Lower lobe of right lung (tissue), 2 donors: ENCODE results near the gene SLC33A1. TPM values are rescaled to one million over a fixed set of nuclear protein-coding genes. Genes with fewer than 3 reads are reported as not detected.

Source experiments
- ATAC-seq, 2 donors: fragments of 200-7000 bp; cut with Tn5 transposase; one replicate each; pipeline ENCODE4 v1.9.1; 2020 to 2022; ENCODE audit warnings: mild to moderate bottlenecking in 2 of 2, moderate library complexity in 2 of 2
- DNase-seq: peaks from one replicate; pipeline ENCODE4 v3.0.0-alpha.2; 2020
- H3K27ac ChIP-seq: fragments of 200-600 bp; one replicate; pipeline ENCODE4 v1.8.0; 2022
- H3K27me3 ChIP-seq: fragments of 200-600 bp; one replicate; pipeline ENCODE4 v1.8.0; 2022; ENCODE audit warnings: low read depth
- H3K36me3 ChIP-seq: fragments of 200-600 bp; one replicate; pipeline ENCODE4 v1.8.0; 2022; ENCODE audit warnings: mild to moderate bottlenecking
- H3K4me1 ChIP-seq: fragments of 200-600 bp; one replicate; pipeline ENCODE4 v1.8.0; 2022
- H3K4me3 ChIP-seq: fragments of 200-600 bp; one replicate; pipeline ENCODE4 v1.8.0; 2022; ENCODE audit warnings: mild to moderate bottlenecking
- H3K9me3 ChIP-seq: fragments of 200-600 bp; one replicate; pipeline ENCODE4 v1.8.0; 2022
- intact Hi-C: fragments of 100-400 bp; cut with DNase I; formaldehyde crosslinking; loops from one replicate; pipeline ENCODE4 v1.11.0; 2022
- total RNA-seq: library from RNA; stranded (reverse); fragmentation: NEBNext Ultra II Directional; extraction: Animal tissue kit (Norgen Biotek cat#: 25700); gene quantifications from one replicate; pipeline ENCODE4 v1.2.1, GENCODE V29; 2021
- TF ChIP-seq, protein P1 (sequence below): fragments of 200-600 bp; IDR thresholded peaks from one replicate; pipeline ENCODE4 v1.8.0; 2022; ENCODE audit warnings: antibody characterized with exemption, mild to moderate bottlenecking
- donor health status: DM: no; HTN: yes; CAD: no; lungs with severe emphysema.

The SLC33A1 gene
- total RNA-seq, 1 donor from 2014 or later: 33.9 TPM

DNA sequence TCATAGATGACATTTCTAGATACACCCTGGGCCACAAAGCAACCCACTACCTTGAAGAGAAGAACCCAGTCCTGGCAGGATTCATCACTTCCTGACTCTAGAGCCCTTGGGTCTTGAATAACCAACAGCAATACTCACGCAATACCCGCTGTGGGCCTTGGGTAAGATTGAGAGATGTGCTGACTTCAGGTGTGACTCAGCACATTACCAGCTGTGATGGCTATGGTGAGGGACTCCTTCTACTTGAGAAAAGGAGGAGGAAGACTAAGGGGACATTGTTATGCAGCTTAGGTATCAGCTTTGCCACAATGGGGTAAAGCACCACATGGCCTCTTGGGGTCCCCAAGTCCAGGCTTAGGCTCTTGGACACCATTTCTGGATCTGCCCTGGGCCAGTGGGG lies 63.0 kb downstream of the SLC33A1 start:
- Histone ChIP-seq H3K4me3 (no peak overlapping the region), H3K4me1 (no peaks in the 10 kb centered on the region), H3K27me3 (no peaks in the 10 kb centered on the region), H3K36me3 (no peaks in the 10 kb centered on the region), H3K27ac (no peak overlapping the region), H3K9me3 (no peaks in the 10 kb centered on the region)
- ATAC-seq (no peak), DNase-seq (no peak)
- intact Hi-C loops: no loop called here
- TF ChIP-seq, protein P1, sequence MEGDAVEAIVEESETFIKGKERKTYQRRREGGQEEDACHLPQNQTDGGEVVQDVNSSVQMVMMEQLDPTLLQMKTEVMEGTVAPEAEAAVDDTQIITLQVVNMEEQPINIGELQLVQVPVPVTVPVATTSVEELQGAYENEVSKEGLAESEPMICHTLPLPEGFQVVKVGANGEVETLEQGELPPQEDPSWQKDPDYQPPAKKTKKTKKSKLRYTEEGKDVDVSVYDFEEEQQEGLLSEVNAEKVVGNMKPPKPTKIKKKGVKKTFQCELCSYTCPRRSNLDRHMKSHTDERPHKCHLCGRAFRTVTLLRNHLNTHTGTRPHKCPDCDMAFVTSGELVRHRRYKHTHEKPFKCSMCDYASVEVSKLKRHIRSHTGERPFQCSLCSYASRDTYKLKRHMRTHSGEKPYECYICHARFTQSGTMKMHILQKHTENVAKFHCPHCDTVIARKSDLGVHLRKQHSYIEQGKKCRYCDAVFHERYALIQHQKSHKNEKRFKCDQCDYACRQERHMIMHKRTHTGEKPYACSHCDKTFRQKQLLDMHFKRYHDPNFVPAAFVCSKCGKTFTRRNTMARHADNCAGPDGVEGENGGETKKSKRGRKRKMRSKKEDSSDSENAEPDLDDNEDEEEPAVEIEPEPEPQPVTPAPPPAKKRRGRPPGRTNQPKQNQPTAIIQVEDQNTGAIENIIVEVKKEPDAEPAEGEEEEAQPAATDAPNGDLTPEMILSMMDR: no peak

DNA sequence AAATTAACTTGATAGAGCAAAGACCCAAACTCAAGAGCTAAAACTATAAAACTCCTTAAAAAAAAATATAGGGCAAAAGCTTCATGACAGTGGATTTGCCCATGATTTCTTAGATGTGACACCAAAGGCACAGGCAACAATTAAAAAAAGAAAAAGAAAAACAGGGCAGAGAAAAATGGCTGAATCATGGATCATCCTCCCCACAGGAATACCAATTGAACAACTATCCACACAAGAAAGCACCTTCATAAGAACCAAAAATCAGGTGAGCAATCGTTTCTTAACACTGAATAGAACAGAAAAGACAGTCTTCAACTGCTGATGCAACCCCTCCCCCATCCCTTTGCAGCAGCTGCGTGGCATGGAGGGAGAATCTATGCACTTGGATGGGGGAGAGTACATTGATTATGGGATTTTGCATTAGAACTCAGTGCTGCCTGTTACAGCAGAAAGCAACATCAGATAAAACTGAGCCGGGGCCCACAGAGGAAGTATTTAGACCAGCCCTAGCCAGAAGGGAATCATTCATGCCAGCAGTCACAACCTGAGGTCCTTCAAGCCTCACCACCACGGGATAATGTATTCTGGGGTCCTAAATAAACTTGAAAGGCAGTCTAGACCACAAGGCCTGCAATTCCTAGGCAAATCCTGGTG lies 63.8 kb downstream of the SLC33A1 start:
- TF ChIP-seq, protein P1: no peak
- H3K27ac ChIP-seq: no peak overlapping the region
- intact Hi-C loops: no loop called here
- H3K36me3 ChIP-seq: no peaks in the 10 kb centered on the region
- H3K4me1 ChIP-seq: no peaks in the 10 kb centered on the region
- ATAC-seq (no peak), DNase-seq (no peak)
- no peak overlapping the region for H3K4me3 ChIP-seq
- H3K27me3 ChIP-seq: no peaks in the 10 kb centered on the region
- H3K9me3 ChIP-seq: no peaks in the 10 kb centered on the region

DNA sequence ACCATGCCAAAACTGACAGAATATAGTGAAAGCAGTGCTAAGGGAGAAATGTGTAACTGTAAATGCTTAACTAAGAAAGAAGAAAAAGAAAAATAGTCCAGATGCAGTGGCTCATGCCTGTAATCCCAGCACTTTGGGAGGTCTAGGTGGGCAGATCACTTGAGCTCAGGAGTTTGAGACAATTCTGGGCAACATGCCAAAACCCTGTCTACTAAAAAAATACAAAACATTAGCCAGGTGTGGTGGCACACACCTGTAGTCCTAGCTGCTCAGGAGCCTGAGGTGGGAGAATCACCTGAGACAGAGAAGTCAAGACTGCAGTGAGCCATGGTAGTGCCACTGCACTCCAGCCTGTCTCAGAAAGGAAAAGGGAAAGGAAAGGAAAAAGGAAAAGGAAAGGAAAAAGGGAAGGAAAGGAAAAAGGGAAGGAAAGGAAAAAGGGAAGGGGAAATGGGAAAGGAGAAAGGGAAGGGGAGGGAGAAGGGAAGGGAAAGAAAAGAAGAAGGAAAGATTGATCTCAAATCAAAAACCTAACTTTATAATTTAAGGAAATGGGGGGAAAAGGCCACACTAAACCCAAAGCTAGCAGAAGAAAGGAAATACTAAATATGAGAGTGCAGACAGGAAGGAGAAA lies 68.4 kb downstream of the SLC33A1 start:
- no peak overlapping the region for H3K4me3 ChIP-seq
- H3K36me3 ChIP-seq: no peaks in the 10 kb centered on the region
- no peak for ATAC-seq
- TF ChIP-seq, protein P1: no peak
- peaks cover 17% of the 10 kb centered on the region for H3K9me3 ChIP-seq
- no peak for DNase-seq
- no peaks in the 10 kb centered on the region for H3K27me3 ChIP-seq
- H3K4me1 ChIP-seq: no peaks in the 10 kb centered on the region
- intact Hi-C loops: no loop called here
- no peak overlapping the region for H3K27ac ChIP-seq

DNA sequence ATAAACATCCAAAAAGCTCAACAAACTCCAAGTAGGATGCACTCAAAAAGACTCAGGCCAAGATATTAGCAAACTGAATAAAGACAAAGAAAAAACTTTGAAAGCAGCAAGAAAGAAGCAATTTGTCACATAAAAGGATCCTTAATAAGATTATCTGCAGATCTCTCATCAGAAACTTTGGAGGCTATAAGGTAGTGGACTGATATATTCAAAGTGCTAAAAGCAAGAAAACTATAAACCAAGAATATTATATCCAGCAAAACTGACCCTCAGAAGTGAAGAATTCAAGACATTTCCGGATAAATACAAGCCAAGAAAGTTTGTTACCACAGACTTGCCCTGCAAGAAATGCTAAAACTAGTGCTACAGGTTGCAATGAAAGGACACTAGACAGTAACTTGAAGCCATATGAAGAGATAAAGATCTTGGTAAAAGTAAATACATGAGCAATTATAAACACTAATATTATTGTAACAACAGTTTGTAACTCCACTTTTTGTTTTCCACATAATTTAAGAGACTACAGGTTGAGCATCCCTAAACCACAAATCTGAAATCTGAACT lies 71.8 kb downstream of the SLC33A1 start:
- Histone ChIP-seq H3K27me3 (no peaks in the 10 kb centered on the region), H3K36me3 (no peaks in the 10 kb centered on the region), H3K4me1 (no peaks in the 10 kb centered on the region), H3K4me3 (no peak overlapping the region), H3K27ac (no peak overlapping the region), H3K9me3 (peaks cover 17% of the 10 kb centered on the region)
- ATAC-seq: no peak
- no peak for DNase-seq
- intact Hi-C loops: no loop called here
- TF ChIP-seq, protein P1: no peak

DNA sequence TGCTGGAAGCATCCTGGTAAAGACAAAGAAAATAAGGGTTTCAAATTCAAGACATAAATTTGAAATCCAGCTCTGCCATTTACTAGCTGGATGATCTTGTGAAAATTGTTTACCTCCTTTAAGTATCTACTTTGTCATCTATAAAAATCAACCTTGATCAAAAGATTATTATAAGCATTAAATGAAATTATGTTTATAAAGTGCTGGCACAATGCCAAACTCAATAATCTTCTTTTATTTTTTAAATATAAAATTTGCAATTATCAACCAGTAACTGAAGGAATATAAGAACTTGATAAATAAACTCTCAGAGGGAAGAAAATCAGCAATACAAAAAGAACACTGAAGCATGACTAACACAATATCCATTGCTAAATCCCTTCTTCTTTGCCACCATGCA lies 73.9 kb downstream of the SLC33A1 start:
- Histone ChIP-seq H3K4me1 (no peaks in the 10 kb centered on the region), H3K36me3 (no peaks in the 10 kb centered on the region), H3K27me3 (no peaks in the 10 kb centered on the region), H3K4me3 (no peak overlapping the region), H3K27ac (no peak overlapping the region), H3K9me3 (peaks cover 17% of the 10 kb centered on the region)
- TF ChIP-seq, protein P1: no peak
- DNase-seq (no peak), ATAC-seq (no peak)
- intact Hi-C loops: no loop called here
